GM12873 (cell line): ENCODE data around the gene HTR1E.

Experiments used
- TF ChIP-seq, protein P1 (sequence below): IDR thresholded peaks from 2 replicates; pipeline ENCODE4 v1.5.1; 2012; ENCODE audit warnings: low read depth, mild to moderate bottlenecking, moderate library complexity, low read length, control low read depth; ENCODE audit not compliant: insufficient read depth; ENCODE audit errors: missing control alignments

The HTR1E gene

DNA sequence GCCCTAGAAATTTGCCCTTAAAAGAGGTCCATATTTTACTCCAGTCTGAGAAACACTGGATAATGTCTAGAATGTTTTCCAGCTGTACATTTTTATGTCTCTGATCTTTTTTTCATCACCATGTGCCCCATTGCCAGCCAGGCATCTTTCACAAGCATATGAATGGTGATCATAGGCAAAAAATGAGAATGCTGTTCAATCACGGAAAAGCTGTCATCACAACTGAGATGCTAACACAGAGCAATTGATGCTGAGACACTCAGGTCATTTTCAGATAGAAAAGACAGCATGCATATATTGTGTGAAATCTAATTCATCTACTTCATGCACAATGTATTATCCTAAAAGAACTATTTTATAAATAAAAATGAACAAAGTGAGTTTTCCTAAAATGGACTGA lies 116.0 kb downstream of the HTR1E start:
- TF ChIP-seq, protein P1, sequence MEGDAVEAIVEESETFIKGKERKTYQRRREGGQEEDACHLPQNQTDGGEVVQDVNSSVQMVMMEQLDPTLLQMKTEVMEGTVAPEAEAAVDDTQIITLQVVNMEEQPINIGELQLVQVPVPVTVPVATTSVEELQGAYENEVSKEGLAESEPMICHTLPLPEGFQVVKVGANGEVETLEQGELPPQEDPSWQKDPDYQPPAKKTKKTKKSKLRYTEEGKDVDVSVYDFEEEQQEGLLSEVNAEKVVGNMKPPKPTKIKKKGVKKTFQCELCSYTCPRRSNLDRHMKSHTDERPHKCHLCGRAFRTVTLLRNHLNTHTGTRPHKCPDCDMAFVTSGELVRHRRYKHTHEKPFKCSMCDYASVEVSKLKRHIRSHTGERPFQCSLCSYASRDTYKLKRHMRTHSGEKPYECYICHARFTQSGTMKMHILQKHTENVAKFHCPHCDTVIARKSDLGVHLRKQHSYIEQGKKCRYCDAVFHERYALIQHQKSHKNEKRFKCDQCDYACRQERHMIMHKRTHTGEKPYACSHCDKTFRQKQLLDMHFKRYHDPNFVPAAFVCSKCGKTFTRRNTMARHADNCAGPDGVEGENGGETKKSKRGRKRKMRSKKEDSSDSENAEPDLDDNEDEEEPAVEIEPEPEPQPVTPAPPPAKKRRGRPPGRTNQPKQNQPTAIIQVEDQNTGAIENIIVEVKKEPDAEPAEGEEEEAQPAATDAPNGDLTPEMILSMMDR, result no peak

- TF ChIP-seq, protein P1, result no peak
Measured at GRCh38 chr6:87054143-87054833, 117.0 kb downstream of the HTR1E start.

DNA sequence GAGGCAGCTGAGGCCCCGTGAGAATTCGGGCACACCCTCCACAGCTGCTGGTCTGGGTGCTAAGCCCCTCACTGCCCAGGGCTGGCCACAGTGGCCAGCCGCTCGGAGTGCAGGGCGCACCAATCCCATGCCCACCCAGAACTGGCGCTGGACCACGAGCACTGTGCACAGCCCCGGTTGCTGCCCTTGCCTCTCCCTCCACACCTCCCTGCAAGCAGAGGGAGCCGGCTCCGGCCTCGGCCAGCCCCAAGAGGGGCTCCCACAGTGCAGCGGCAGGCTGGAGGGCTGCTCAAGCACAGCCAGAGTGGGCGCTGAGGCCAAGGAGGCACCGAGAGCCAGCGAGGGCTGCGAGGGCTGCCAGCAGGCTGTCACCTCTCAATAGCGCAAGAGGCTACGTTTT lies 122.6 kb downstream of the HTR1E start:
- TF ChIP-seq, protein P1, result no peak

GRCh38 chr6:87065117-87065516 lies 127.8 kb downstream of the HTR1E start:
- TF ChIP-seq, protein P1, result no peak
